HepG2 (cell line): ENCODE measurements around the gene ST3GAL2. TPM values are rescaled to one million over a fixed set of nuclear protein-coding genes. Genes with fewer than 3 reads are reported as not detected.

Experiments used
- ATAC-seq: fragments of 200-7000 bp; cut with Tn5 transposase; 3 replicates; pipeline ENCODE4 v1.9.1; 2020; ENCODE audit warnings: mild to moderate bottlenecking, moderate library complexity
- BruUV-seq: library from RNA; stranded (reverse); fragments of 400-500 nt; replicated peaks from 2 replicates; lab custom pipeline; 2021; lab: Mats Ljungman, UMichigan
- CTCF ChIA-PET: fragments of 300-600 bp; formaldehyde crosslinking; extraction: SDS; loops from one replicate; lab custom pipeline; 2021; ENCODE audit warnings: low total read pairs, inconsistent platforms, low intra/inter-chr PET ratio; lab: Yijun Ruan, JAX
- POLR2A ChIA-PET: fragments of 350-600 bp; sonication (Branson Sonifier 250); formaldehyde crosslinking; loops from one replicate; lab custom pipeline; 2020; ENCODE audit warnings: antibody characterized with exemption, inconsistent platforms; lab: Yijun Ruan, JAX
- DNase-seq: peaks from one replicate; pipeline ENCODE4 v3.0.0-alpha.2; 2015; ENCODE audit warnings: low spot score
- FAIRE-seq: peaks from 3 replicates; lab custom pipeline; 2011; peaks lifted over from hg19 to GRCh38; lab: Jason Lieb, UNC
- H2AFZ ChIP-seq: one replicate; pipeline ENCODE4 v1.6.1; 2011; ENCODE audit warnings: low read length, inconsistent platforms
- H3K27ac ChIP-seq: fragments of 300-600 bp; 3 replicates; pipeline ENCODE4 v1.8.0; 2011; ENCODE audit warnings: mixed run types, mild to moderate bottlenecking, mixed read lengths, low read length, inconsistent platforms; ENCODE audit not compliant: insufficient read depth; ENCODE audit errors: extremely low read length
- H3K27me3 ChIP-seq, 2 experiments: fragments of 200-600 bp in 1 of 2; 2 replicates in 1 of 2; 3 replicates in 1 of 2; pipeline versions ENCODE4 v1.6.0 to v1.8.0; 2011; ENCODE audit warnings: low read length in 2 of 2, mild to moderate bottlenecking in 2 of 2, moderate library complexity in 2 of 2, inconsistent platforms in 1 of 2; ENCODE audit not compliant: insufficient read depth in 2 of 2, control insufficient read depth in 1 of 2
- H3K36me3 ChIP-seq, 2 experiments: fragments of 200-600 bp in 1 of 2; replicated peaks in 1 of 2; 2 replicates in 1 of 2; 3 replicates in 1 of 2; pipeline versions ENCODE4 v1.5.1 to v1.8.0; 2011; ENCODE audit warnings: low read length in 2 of 2, inconsistent platforms in 1 of 2; ENCODE audit not compliant: insufficient read depth in 2 of 2, control insufficient read depth in 1 of 2
- H3K4me1 ChIP-seq: 2 replicates; pipeline ENCODE4 v1.5.1; 2012; ENCODE audit warnings: low read length, inconsistent platforms; ENCODE audit not compliant: insufficient read depth
- H3K4me2 ChIP-seq: 2 replicates; pipeline ENCODE4 v1.6.0; 2011; ENCODE audit warnings: low read depth, low read length, inconsistent platforms
- H3K4me3 ChIP-seq, 3 experiments: fragments of 200-600 bp in 1 of 3; sonication (generic), shearing (Covaris generic) in 1 of 3; replicated peaks in 1 of 3; 2 replicates each; pipeline ENCODE4 v1.5.1; 2011 to 2016; ENCODE audit warnings: low read length in 3 of 3, inconsistent platforms in 2 of 3, low read depth in 2 of 3, mild to moderate bottlenecking in 2 of 3, control low read depth in 1 of 3, mixed read lengths in 1 of 3; ENCODE audit not compliant: insufficient read depth in 1 of 3
- H3K79me2 ChIP-seq: one replicate; pipeline ENCODE4 v1.6.1; 2011; ENCODE audit warnings: low read length, inconsistent platforms; ENCODE audit not compliant: insufficient read depth
- H3K9ac ChIP-seq: 2 replicates; pipeline ENCODE4 v1.6.0; 2011; ENCODE audit warnings: mild to moderate bottlenecking, low read depth, low read length, inconsistent platforms; ENCODE audit not compliant: insufficient read depth
- H3K9me3 ChIP-seq: 2 replicates; pipeline ENCODE4 v1.5.1; 2012; ENCODE audit warnings: mild to moderate bottlenecking, low read length
- H4K20me1 ChIP-seq: 2 replicates; pipeline ENCODE4 v1.6.0; 2011; ENCODE audit warnings: inconsistent platforms, mild to moderate bottlenecking, low read length, moderate library complexity; ENCODE audit not compliant: insufficient read depth
- FLYWCH1 ChIP-seq: sonication (generic); formaldehyde crosslinking; IDR thresholded peaks from 2 replicates; pipeline ENCODE4 v1.8.1; 2023; ENCODE audit warnings: mild to moderate bottlenecking, missing genetic modification reagents
- FOSL2 ChIP-seq: sonication (generic); formaldehyde crosslinking; IDR thresholded peaks from 2 replicates; pipeline ENCODE4 v1.4.0; 2020; ENCODE audit warnings: missing genetic modification reagents
- HNF4A ChIP-seq: sonication (generic); formaldehyde crosslinking; IDR thresholded peaks from 2 replicates; pipeline ENCODE4 v1.4.0; 2020; ENCODE audit warnings: missing genetic modification reagents
- HOXA3 ChIP-seq: sonication (generic); formaldehyde crosslinking; IDR thresholded peaks from 2 replicates; pipeline ENCODE4 v1.5.0; 2020; ENCODE audit warnings: missing genetic modification reagents
- KDM5B ChIP-seq: sonication (generic); formaldehyde crosslinking; IDR thresholded peaks from 2 replicates; pipeline ENCODE4 v1.4.0; 2020; ENCODE audit warnings: missing genetic modification reagents, mild to moderate bottlenecking, borderline replicate concordance
- MTF2 ChIP-seq: sonication (generic); formaldehyde crosslinking; IDR thresholded peaks from 2 replicates; pipeline ENCODE4 v1.5.0; 2020; ENCODE audit warnings: missing genetic modification reagents, borderline replicate concordance
- NR2F6 ChIP-seq, 2 experiments: IDR thresholded peaks; 2 replicates each; pipeline ENCODE4 v1.6.1; 2016; ENCODE audit warnings: antibody characterized with exemption in 1 of 2, mild to moderate bottlenecking in 1 of 2
- PPARG ChIP-seq: conservative IDR thresholded peaks from 2 replicates; pipeline ENCODE4 v1.6.1; 2016; ENCODE audit warnings: missing biosample characterization, missing genetic modification reagents
- RARA ChIP-seq: IDR thresholded peaks from 2 replicates; pipeline ENCODE4 v1.6.1; 2016; ENCODE audit warnings: missing genetic modification reagents, missing compliant biosample characterization
- SOX13 ChIP-seq, 3 experiments: fragments of 450-650 bp in 1 of 3; sonication (generic) in 1 of 3; formaldehyde crosslinking in 1 of 3; IDR thresholded peaks in 2 of 3; conservative IDR thresholded peaks in 1 of 3; 2 replicates each; pipeline versions ENCODE4 v1.5.0 to v1.6.1; 2016 to 2020; ENCODE audit warnings: antibody characterized with exemption in 1 of 3, mild to moderate bottlenecking in 1 of 3, missing compliant biosample characterization in 1 of 3, missing genetic modification reagents in 1 of 3, moderate library complexity in 1 of 3
- THAP11 ChIP-seq: IDR thresholded peaks from 2 replicates; pipeline ENCODE4 v1.6.1; 2016; ENCODE audit warnings: missing biosample characterization, missing genetic modification reagents
- WGBS: methylation state at CpG from one replicate; pipeline ENCODE4 v1.1.6; 2017; ENCODE audit warnings: low lambda C conversion rate; 5-methylcytosine and 5-hydroxymethylcytosine counted together
- in situ Hi-C: cut with HindIII; loops from 2 replicates; pipeline ENCODE4 v1.10.0; 2017; ENCODE audit warnings: low pct_unique_long_range_greater_than_20kb; ENCODE audit not compliant: extremely low pct_ligation_motif_present
- intact Hi-C: fragments of 100-400 bp; cut with micrococcal nuclease; formaldehyde crosslinking; loops from one replicate; pipeline ENCODE4 v1.10.0; 2022; ENCODE audit not compliant: unreplicated experiment
- polyA plus RNA-seq, 8 experiments: library from polyadenylated mRNA; depleted of rRNA in 3 of 8; stranded (reverse) in 7 of 8; unstranded in 1 of 8; fragments of >200 nt; fragmentation: Illumina TruSeq in 4 of 8; extraction: Trizol in 4 of 8; gene quantifications; 2 replicates each; pipeline versions ENCODE4 v1.2.1 to v1.2.3, GENCODE V29; 2011 to 2016; ENCODE audit warnings: low read depth in 4 of 8, missing spikeins in 1 of 8, mixed read lengths in 1 of 8; ENCODE audit not compliant: insufficient read depth in 1 of 8
- total RNA-seq, 5 experiments: library from RNA; depleted of rRNA; stranded (reverse); fragments of >200 nt; fragmentation: Illumina TruSeq; extraction: Trizol; gene quantifications; 2 replicates each; pipeline ENCODE4 v1.2.3, GENCODE V29; 2016; ENCODE audit warnings: low read depth in 1 of 5
- TF ChIP-seq, protein P1 (sequence below): sonication (generic); formaldehyde crosslinking; IDR thresholded peaks from 2 replicates; pipeline ENCODE4 v1.5.1; 2020; ENCODE audit warnings: mild to moderate bottlenecking, missing genetic modification reagents, borderline replicate concordance
- TF ChIP-seq, protein P2 (sequence below): IDR thresholded peaks from 2 replicates; pipeline ENCODE4 v1.4.0; 2020; ENCODE audit warnings: mild to moderate bottlenecking, missing genetic modification reagents
- TF ChIP-seq, protein P3 (sequence below): sonication (generic); formaldehyde crosslinking; IDR thresholded peaks from 2 replicates; pipeline ENCODE4 v1.8.1; 2023; ENCODE audit warnings: mild to moderate bottlenecking, missing genetic modification reagents, borderline replicate concordance

ST3GAL2 gene
- total and polyA plus RNA-seq, 2 of the 13 experiments (the other 11 are each of a cell fraction or from before 2014, with no cell fraction given) = 16.3 to 24.9 TPM

DNA sequence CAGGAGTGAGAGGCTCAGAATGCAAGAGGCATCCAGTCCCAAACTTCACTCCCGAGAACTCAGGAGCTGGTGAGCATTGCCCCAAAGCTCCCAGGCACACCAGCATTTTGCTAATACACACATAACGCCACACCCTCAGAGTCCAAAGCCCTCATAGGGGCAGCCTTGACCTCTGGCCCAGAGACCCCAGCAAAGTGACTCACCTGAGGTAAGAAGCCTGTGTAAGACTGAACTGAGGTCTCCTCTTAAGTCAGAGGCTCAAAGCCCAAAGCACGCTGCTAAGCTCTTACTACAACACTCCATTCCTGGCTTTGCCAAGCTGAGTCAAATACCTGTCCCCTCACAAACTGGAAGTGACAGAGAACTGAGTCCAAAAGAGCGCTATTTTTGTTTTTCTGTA, 16.4 kb downstream of the ST3GAL2 start:
- Histone ChIP-seq H3K27ac (peak overlapping the region; percentile 57), H3K79me2 (peaks cover 84% of the 10 kb centered on the region), H4K20me1 (no peaks in the 10 kb centered on the region; the same call in 1 of the 2 replicates), H3K4me1 (peaks cover 90% of the 10 kb centered on the region), H3K9ac (peak overlapping the region; percentile 19; the same call in 1 of the 2 replicates), H3K4me3 (0 out of 6 replicates have a peak overlapping the region, but pooled peaks of 1 of the 3 experiments have one; percentile 9), H2AFZ (no peak overlapping the region), H3K36me3 (peaks cover 5 to 30% of the 10 kb centered on the region in 2 experiments; a peak in 4 of 5 replicates), H3K4me2 (peak overlapping the region; percentile 23), H3K27me3 (no peaks in the 10 kb centered on the region), H3K9me3 (no peaks in the 10 kb centered on the region)
- in situ Hi-C loops (no loop called here), intact Hi-C loops (no loop called here)
- BruUV-seq = no TSS peak
- DNase-seq (no peak), FAIRE-seq (peak; percentile 28), ATAC-seq (peak; percentile 10; the same call in 1 of the 3 replicates)
- 55% methylated on average over 4 of the region's 4 CpGs for WGBS
- peak; percentile 18; the same call in 1 of the 2 replicates for TF ChIP-seq RARA
- TF ChIP-seq KDM5B = 0 out of 2 replicates have a peak, but pooled peaks have one; percentile 20
- peak; percentile 74; the same call in 1 of the 2 replicates for TF ChIP-seq PPARG (CRISPR knock-in tag)
- TF ChIP-seq NR2F6 (IDR thresholded peaks at IDR 0.05) = peak; percentile 66
- peak; percentile 46; the same call in 1 of the 2 replicates for TF ChIP-seq NR2F6 (CRISPR knock-in tag; IDR thresholded peaks at IDR 0.05)
- peak; percentile 47; the same call in 1 of the 2 replicates for TF ChIP-seq HNF4A
- TF ChIP-seq SOX13 (IDR thresholded peaks at IDR 0.05) = no peak
- 0 out of 4 replicates have a peak, but pooled peaks of 1 of the 2 experiments have one; percentile 8 for TF ChIP-seq SOX13 (CRISPR knock-in tag; conservative IDR thresholded peaks at IDR 0.05 in 1 of 2, IDR thresholded peaks at IDR 0.05 in 1 of 2)
- TF ChIP-seq MTF2 (CRISPR knock-in tag) = no peak
- TF ChIP-seq, protein P1, sequence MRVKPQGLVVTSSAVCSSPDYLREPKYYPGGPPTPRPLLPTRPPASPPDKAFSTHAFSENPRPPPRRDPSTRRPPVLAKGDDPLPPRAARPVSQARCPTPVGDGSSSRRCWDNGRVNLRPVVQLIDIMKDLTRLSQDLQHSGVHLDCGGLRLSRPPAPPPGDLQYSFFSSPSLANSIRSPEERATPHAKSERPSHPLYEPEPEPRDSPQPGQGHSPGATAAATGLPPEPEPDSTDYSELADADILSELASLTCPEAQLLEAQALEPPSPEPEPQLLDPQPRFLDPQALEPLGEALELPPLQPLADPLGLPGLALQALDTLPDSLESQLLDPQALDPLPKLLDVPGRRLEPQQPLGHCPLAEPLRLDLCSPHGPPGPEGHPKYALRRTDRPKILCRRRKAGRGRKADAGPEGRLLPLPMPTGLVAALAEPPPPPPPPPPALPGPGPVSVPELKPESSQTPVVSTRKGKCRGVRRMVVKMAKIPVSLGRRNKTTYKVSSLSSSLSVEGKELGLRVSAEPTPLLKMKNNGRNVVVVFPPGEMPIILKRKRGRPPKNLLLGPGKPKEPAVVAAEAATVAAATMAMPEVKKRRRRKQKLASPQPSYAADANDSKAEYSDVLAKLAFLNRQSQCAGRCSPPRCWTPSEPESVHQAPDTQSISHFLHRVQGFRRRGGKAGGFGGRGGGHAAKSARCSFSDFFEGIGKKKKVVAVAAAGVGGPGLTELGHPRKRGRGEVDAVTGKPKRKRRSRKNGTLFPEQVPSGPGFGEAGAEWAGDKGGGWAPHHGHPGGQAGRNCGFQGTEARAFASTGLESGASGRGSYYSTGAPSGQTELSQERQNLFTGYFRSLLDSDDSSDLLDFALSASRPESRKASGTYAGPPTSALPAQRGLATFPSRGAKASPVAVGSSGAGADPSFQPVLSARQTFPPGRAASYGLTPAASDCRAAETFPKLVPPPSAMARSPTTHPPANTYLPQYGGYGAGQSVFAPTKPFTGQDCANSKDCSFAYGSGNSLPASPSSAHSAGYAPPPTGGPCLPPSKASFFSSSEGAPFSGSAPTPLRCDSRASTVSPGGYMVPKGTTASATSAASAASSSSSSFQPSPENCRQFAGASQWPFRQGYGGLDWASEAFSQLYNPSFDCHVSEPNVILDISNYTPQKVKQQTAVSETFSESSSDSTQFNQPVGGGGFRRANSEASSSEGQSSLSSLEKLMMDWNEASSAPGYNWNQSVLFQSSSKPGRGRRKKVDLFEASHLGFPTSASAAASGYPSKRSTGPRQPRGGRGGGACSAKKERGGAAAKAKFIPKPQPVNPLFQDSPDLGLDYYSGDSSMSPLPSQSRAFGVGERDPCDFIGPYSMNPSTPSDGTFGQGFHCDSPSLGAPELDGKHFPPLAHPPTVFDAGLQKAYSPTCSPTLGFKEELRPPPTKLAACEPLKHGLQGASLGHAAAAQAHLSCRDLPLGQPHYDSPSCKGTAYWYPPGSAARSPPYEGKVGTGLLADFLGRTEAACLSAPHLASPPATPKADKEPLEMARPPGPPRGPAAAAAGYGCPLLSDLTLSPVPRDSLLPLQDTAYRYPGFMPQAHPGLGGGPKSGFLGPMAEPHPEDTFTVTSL = no peak
- TF ChIP-seq THAP11 = 0 out of 2 replicates have a peak, but pooled peaks have one; percentile 26
- TF ChIP-seq FOSL2 (CRISPR knock-in tag) = peak; percentile 68
- TF ChIP-seq, protein P2, sequence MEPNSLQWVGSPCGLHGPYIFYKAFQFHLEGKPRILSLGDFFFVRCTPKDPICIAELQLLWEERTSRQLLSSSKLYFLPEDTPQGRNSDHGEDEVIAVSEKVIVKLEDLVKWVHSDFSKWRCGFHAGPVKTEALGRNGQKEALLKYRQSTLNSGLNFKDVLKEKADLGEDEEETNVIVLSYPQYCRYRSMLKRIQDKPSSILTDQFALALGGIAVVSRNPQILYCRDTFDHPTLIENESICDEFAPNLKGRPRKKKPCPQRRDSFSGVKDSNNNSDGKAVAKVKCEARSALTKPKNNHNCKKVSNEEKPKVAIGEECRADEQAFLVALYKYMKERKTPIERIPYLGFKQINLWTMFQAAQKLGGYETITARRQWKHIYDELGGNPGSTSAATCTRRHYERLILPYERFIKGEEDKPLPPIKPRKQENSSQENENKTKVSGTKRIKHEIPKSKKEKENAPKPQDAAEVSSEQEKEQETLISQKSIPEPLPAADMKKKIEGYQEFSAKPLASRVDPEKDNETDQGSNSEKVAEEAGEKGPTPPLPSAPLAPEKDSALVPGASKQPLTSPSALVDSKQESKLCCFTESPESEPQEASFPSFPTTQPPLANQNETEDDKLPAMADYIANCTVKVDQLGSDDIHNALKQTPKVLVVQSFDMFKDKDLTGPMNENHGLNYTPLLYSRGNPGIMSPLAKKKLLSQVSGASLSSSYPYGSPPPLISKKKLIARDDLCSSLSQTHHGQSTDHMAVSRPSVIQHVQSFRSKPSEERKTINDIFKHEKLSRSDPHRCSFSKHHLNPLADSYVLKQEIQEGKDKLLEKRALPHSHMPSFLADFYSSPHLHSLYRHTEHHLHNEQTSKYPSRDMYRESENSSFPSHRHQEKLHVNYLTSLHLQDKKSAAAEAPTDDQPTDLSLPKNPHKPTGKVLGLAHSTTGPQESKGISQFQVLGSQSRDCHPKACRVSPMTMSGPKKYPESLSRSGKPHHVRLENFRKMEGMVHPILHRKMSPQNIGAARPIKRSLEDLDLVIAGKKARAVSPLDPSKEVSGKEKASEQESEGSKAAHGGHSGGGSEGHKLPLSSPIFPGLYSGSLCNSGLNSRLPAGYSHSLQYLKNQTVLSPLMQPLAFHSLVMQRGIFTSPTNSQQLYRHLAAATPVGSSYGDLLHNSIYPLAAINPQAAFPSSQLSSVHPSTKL (CRISPR knock-in tag) = 0 out of 2 replicates have a peak, but pooled peaks have one; percentile 16
- TF ChIP-seq HOXA3 (CRISPR knock-in tag) = 0 out of 2 replicates have a peak, but pooled peaks have one; percentile 38
- TF ChIP-seq, protein P3, sequence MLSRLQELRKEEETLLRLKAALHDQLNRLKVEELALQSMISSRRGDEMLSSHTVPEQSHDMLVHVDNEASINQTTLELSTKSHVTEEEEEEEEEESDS (CRISPR knock-in tag) = no peak
- TF ChIP-seq FLYWCH1 (CRISPR knock-in tag) = no peak
- ChIA-PET POLR2A (interaction anchor here (0.8 to 6.0 kb wide), 5 partner anchors 10 to 42 kb away, joined by 3 to 30 read pairs (median 4); partner anchors contain the start of genes FCSK and ST3GAL2), CTCF (no interaction called here)
